H1 (cell line): ENCODE data around the gene ATP2B1. TPM values are rescaled to one million over a fixed set of nuclear protein-coding genes. Genes with fewer than 3 reads are reported as not detected.

Source experiments
- ATF3 ChIP-seq: IDR thresholded peaks from 2 replicates; pipeline ENCODE4 v1.6.1; 2011; ENCODE audit warnings: low read depth, mild to moderate bottlenecking, low read length; ENCODE audit not compliant: insufficient read depth
- BCL11A ChIP-seq, 2 experiments: IDR thresholded peaks; one replicate each; pipeline ENCODE4 v1.6.1; 2011; ENCODE audit warnings: low read depth in 2 of 2, low read length in 2 of 2, mild to moderate bottlenecking in 2 of 2
- CEBPB ChIP-seq: IDR thresholded peaks from 2 replicates; pipeline ENCODE4 v1.6.1; 2012; ENCODE audit warnings: low read depth, low read length
- CTCF ChIP-seq, 3 experiments: IDR thresholded peaks; 1 replicate in 2 of 3; 2 replicates in 1 of 3; pipeline versions ENCODE4 v1.5.1 to v1.6.1; 2011; ENCODE audit warnings: low read length in 3 of 3, mild to moderate bottlenecking in 3 of 3, inconsistent platforms in 2 of 3, low read depth in 1 of 3, moderate library complexity in 1 of 3; ENCODE audit not compliant: insufficient read depth in 1 of 3; ENCODE audit errors: control extremely low read depth in 1 of 3
- E2F6 ChIP-seq: IDR thresholded peaks from 2 replicates; pipeline ENCODE4 v1.6.1; 2012; ENCODE audit warnings: inconsistent platforms
- NRF1 ChIP-seq: IDR thresholded peaks from 2 replicates; pipeline ENCODE4 v1.6.1; 2011; ENCODE audit warnings: mild to moderate bottlenecking, low read depth, low read length, improper control_type of control experiment
- RBBP5 ChIP-seq: IDR thresholded peaks from 2 replicates; pipeline ENCODE4 v1.7.1; 2012; ENCODE audit warnings: low read depth, mild to moderate bottlenecking, inconsistent platforms, low read length, moderate library complexity, borderline replicate concordance
- SAP30 ChIP-seq: fragments of 300-600 bp; sonication (generic); IDR thresholded peaks from 2 replicates; pipeline ENCODE4 v1.7.1; 2012; ENCODE audit warnings: low read length, moderate library complexity, mild to moderate bottlenecking, inconsistent platforms; ENCODE audit not compliant: insufficient read depth, insufficient replicate concordance
- YY1 ChIP-seq: IDR thresholded peaks from 2 replicates; pipeline ENCODE4 v1.6.1; 2011; ENCODE audit warnings: low read depth, mild to moderate bottlenecking, low read length
- polyA plus RNA-seq, 7 experiments: library from polyadenylated mRNA; depleted of rRNA in 3 of 7; stranded (reverse) in 5 of 7; unstranded in 2 of 7; fragments of >200 nt in 5 of 7; fragments of 200-250 nt in 2 of 7; gene quantifications; 1 replicate in 5 of 7; 2 replicates in 1 of 7; 4 replicates in 1 of 7; pipeline versions ENCODE4 v1.2.1 to v1.2.3, GENCODE V29; 2011 to 2013; ENCODE audit warnings: missing spikeins in 2 of 7, mixed read lengths in 2 of 7
- total RNA-seq: library from RNA; stranded (reverse); fragmentation: NEBNext Ultra II Directional; extraction: Animal tissue kit (Norgen Biotek cat#: 25700); gene quantifications from 2 replicates; pipeline ENCODE4 v1.2.1, GENCODE V29; 2021

The ATP2B1 gene
- total and polyA plus RNA-seq, 2 of the 8 experiments (the other 6 are each of a cell fraction or from before 2014, with no cell fraction given): 4.3 to 32.0 TPM

GRCh38 chr12:89651192-89651591, 57.4 kb downstream of the ATP2B1 start (continued):
- TF ChIP-seq CTCF (IDR thresholded peaks at IDR 0.05; ENCODE audit: control extremely low read depth in 1 of 3, insufficient read depth in 1 of 3, low read depth in 1 of 3, low read length in 3 of 3): no peak
- TF ChIP-seq NRF1: no peak
- TF ChIP-seq RBBP5: no peak
- TF ChIP-seq BCL11A (IDR thresholded peaks at IDR 0.05; ENCODE audit: low read depth in 2 of 2, low read length in 2 of 2): no peak
- no peak for TF ChIP-seq ATF3
- no peak for TF ChIP-seq SAP30
- no peak for TF ChIP-seq CEBPB
- no peak for TF ChIP-seq E2F6
- no peak for TF ChIP-seq YY1
